Placental pericyte (primary cell): ENCODE data around the gene KRTAP23-1. TPM values are rescaled to one million over a fixed set of nuclear protein-coding genes. Genes with fewer than 3 reads are reported as not detected.

Experiments used
- small RNA-seq: library from RNA; depleted of rRNA; stranded (forward); fragments of <200 nt; gene quantifications from one replicate; pipeline ENCODE3, GENCODE V24; 2012; ENCODE audit warnings: low replicate concordance
- total RNA-seq: library from RNA; depleted of rRNA; stranded (reverse); fragments of >200 nt; gene quantifications from 2 replicates; pipeline ENCODE4 v1.2.3, GENCODE V29; 2012

Gene KRTAP23-1
- total RNA-seq, result not detected in 2 replicates

GRCh38 chr21:30348506-30348905 is at the start of gene KRTAP23-1:
Gene KRTAP23-1 (minus strand): TSS chr21:30348606. CDS start chr21:30348606, 0 bp downstream.

GRCh38 chr21:30395731-30396130 is 47.3 kb upstream of the KRTAP23-1 start, which contains the start of gene KRTAP13-1:
Gene KRTAP13-1 (plus strand): TSS chr21:30396031. CDS start chr21:30396087, 56 bp downstream.

DNA sequence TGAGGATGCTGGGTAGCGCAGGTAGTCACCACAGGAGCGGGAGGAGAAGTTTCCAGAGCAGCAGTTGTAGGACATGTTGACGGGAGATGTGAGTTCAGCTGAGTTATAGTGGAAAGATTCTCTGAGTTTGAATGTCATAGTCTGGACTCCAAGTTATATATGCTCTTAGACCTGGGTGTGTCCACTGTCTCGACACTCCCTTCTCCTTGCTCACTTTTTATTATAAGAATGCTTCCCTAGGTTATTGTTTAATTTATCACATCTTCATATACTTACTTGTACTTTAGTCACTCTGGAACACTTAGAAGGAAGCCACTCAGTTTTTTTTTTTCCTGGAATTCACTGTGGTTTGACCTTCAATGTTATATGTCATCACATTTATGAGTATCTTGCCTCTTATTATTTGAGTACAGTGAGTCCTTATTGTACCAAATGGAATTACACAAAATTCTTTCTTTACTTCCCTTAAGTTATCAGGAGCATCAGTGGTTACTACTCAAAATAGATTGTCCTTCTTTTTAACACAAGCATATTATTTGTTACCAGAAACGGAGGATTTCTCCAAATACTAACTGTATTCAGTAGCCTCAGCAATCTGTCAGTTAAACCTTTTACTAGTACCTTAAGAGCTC is 23.8 kb upstream of the KRTAP23-1 start, which contains the start of gene KRTAP13-2:
Gene KRTAP13-2, minus strand, starts transcription at position 133 of the 632 bp plus-strand sequence. Its CDS starts 58 bp downstream, at position 75.

DNA sequence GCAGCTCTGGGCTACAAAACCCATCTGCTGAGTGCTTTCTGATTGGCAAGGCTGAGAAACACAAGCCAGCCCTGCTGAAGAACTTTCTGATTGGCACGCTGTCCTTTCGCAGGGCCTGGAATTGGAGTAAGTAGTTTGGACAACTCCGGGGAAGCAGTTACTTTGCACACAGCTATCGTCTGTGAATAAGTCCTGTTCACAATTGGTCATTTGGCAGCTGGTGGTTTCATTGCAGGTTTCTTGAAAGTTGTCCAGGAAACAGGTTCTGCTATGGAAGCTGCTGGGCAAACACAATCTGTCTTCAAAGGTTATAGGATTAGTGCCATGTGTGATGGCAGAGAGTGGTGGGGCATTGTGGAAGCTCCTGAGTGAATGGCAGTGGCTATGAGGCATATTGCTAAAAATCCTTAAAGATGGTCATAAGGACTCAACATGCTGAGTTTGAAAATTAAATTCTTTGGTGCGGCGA is 11.1 kb downstream of the KRTAP23-1 start, which contains the start of gene KRTAP27-1:
Gene KRTAP27-1, minus strand, starts transcription at position 419 of the 469 bp plus-strand sequence. Its CDS starts 26 bp downstream, at position 393.

GRCh38 chr21:30320215-30320614 is 28.2 kb downstream of the KRTAP23-1 start, which contains the start of gene KRTAP26-1:
Gene KRTAP26-1 (minus strand): TSS chr21:30320315. CDS start chr21:30320035, 280 bp downstream.

Small RNAs within 50 kb of the gene (small RNA-seq; reads per million reads assigned to genes)
- gene KRTAP23-1 (not detected), gene MIR4327 (not detected)

Other genes with a start within 250 kb of the KRTAP23-1 start
- gene CLDN17, start 181.8 kb downstream of the KRTAP23-1 start, total RNA-seq, result not detected in 2 replicates
- not detected in 2 replicates for gene CLDN8, start 132.5 kb downstream of the KRTAP23-1 start, total RNA-seq
- gene KRTAP24-1, start 65.7 kb downstream of the KRTAP23-1 start, total RNA-seq, result not detected in 2 replicates
- gene KRTAP25-1, start 59.1 kb downstream of the KRTAP23-1 start, total RNA-seq, result not detected in 2 replicates
- not detected in 2 replicates for gene KRTAP26-1, start 28.3 kb downstream of the KRTAP23-1 start, total RNA-seq
- not detected in 2 replicates for gene KRTAP27-1, start 10.9 kb downstream of the KRTAP23-1 start, total RNA-seq
- gene KRTAP13-2, start 23.7 kb upstream of the KRTAP23-1 start, total RNA-seq, result not detected in 2 replicates
- not detected in 2 replicates for gene KRTAP13-1, start 47.4 kb upstream of the KRTAP23-1 start, total RNA-seq
- gene KRTAP13-3, start 77.3 kb upstream of the KRTAP23-1 start, total RNA-seq, result not detected in 2 replicates
- not detected in 2 replicates for gene KRTAP13-4, start 81.6 kb upstream of the KRTAP23-1 start, total RNA-seq
- gene KRTAP15-1, start 91.7 kb upstream of the KRTAP23-1 start, total RNA-seq, result not detected in 2 replicates
- gene KRTAP19-1, start 131.8 kb upstream of the KRTAP23-1 start, total RNA-seq, result not detected in 2 replicates
- gene KRTAP19-2, start 138.8 kb upstream of the KRTAP23-1 start, total RNA-seq, result not detected in 2 replicates
- not detected in 2 replicates for gene KRTAP19-3, start 143.4 kb upstream of the KRTAP23-1 start, total RNA-seq
- not detected in 2 replicates for gene KRTAP19-4, start 148.6 kb upstream of the KRTAP23-1 start, total RNA-seq
- gene KRTAP19-5, start 153.5 kb upstream of the KRTAP23-1 start, total RNA-seq, result not detected in 2 replicates
- gene KRTAP19-6, start 193.3 kb upstream of the KRTAP23-1 start, total RNA-seq, result not detected in 2 replicates
- gene KRTAP19-7, start 212.7 kb upstream of the KRTAP23-1 start, total RNA-seq, result not detected in 2 replicates
- gene KRTAP22-2, start 241.8 kb upstream of the KRTAP23-1 start, total RNA-seq, result not detected in 2 replicates
- not detected in 2 replicates for gene KRTAP6-3, start 243.8 kb upstream of the KRTAP23-1 start, total RNA-seq